ENCODE data around the gene LIME1. TPM values are rescaled to one million over a fixed set of nuclear protein-coding genes. Genes with fewer than 3 reads are reported as not detected.

Gene LIME1
- total and polyA plus RNA-seq, 7 donors: 1.7 to 5.1 (median 3.1) TPM

- peak in 3 of 4 donors; percentile 41 to 69 (median 67) for ATAC-seq
- DNase-seq: no peak
- intact Hi-C loops (cut with DNase I): no loop called here
- Histone ChIP-seq H3K27ac (no peak overlapping the region), H3K4me3 (no peak overlapping the region), H3K27me3 (ENCODE audit: insufficient read depth in 3 of 3, low read length in 2 of 3) (no peaks in the 10 kb centered on the region), H3K9me3 (no peaks in the 10 kb centered on the region), H3K4me1 (no peaks in the 10 kb centered on the region), H3K36me3 (ENCODE audit: insufficient read depth in 1 of 2, low read depth in 1 of 2) (peaks cover 0 to 6% of the 10 kb centered on the region in 2 donors)
- WGBS, 3 donors: 70 to 80% (median 78%) methylated on average over 7 of the region's 7 CpGs
- no peak for TF ChIP-seq CTCF (IDR thresholded peaks at IDR 0.05)
Measured at GRCh38 chr20:63765902-63766301, 29.4 kb downstream of the LIME1 start.

DNA sequence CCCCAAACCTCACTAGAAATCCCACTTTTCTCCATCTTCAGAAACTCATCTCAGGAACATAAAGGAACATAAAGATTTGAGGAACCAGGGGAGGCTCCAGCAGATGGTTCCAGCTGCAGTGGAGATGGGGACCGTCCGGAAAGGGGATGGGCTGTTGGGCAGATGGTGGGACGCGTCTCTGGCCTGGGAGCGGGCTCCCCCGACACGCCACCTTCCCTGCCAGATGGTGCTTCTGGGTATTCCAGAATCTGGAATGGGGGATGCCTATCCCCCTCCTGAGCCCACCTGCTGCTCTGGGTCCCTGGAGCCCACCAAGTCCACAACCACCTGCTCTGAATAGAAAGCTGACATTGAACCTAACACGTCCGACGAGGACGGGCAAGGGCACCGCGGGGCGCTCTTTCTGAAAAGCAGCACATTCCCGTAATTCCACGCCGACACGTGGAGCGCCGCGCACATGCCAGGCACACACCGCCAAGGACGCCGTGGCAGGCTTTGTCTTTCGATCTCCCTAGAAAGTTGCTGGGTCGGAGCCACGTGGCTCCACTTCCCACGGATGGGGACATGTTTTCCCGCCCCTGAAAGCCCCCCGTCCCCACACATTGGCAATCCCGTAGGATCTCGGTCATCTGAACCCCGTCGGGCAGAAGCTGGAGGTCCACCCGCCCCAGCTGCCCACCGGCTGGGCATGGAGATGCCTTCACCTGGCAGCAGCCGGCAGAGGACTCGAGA is 30.4 kb downstream of the LIME1 start:
- ATAC-seq: peak in 1 of 4 donors; percentile 28
- 44 to 63% (median 51%) methylated on average over 38 of the region's 38 CpGs for WGBS, 3 donors
- Histone ChIP-seq H3K27me3 (ENCODE audit: insufficient read depth in 3 of 3, low read length in 2 of 3) (no peaks in the 10 kb centered on the region), H3K4me3 (no peak overlapping the region), H3K9me3 (no peaks in the 10 kb centered on the region), H3K36me3 (ENCODE audit: insufficient read depth in 1 of 2, low read depth in 1 of 2) (peaks cover 0 to 6% of the 10 kb centered on the region in 2 donors), H3K4me1 (no peaks in the 10 kb centered on the region), H3K27ac (no peak overlapping the region)
- TF ChIP-seq CTCF (IDR thresholded peaks at IDR 0.05): no peak
- intact Hi-C loops (cut with DNase I): no loop called here
- DNase-seq: no peak

DNA sequence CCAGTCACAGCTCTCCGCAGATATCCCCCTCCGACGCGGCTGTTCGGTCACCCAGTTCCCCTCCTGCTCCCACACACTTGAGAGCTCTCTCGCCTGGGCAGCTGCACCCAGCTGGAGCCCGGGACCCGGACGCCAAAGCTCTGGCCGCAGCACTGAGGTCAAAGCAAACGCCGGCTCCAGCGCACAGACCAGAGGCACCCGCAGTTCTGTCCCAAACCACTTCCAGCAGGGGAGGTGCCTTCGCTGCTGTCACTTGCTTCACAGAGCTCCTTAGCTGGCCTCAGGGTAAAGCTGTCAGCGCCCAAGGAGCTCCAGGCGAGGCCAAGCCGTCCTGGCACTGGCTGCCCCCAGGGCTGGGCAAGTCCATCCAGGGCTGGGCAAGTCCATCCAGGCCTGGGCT is 31.0 kb downstream of the LIME1 start:
- intact Hi-C loops (cut with DNase I): no loop called here
- no peak for DNase-seq
- H3K4me3 ChIP-seq: no peak overlapping the region
- H3K36me3 ChIP-seq (ENCODE audit: insufficient read depth in 1 of 2, low read depth in 1 of 2): peaks cover 0 to 6% of the 10 kb centered on the region in 2 donors
- H3K9me3 ChIP-seq: no peaks in the 10 kb centered on the region
- H3K27ac ChIP-seq: no peak overlapping the region
- no peaks in the 10 kb centered on the region for H3K4me1 ChIP-seq
- WGBS, 3 donors: 47 to 55% (median 49%) methylated on average over 18 of the region's 18 CpGs
- TF ChIP-seq CTCF (IDR thresholded peaks at IDR 0.05): no peak
- peak; percentile 25 to 69 (median 44) for ATAC-seq
- H3K27me3 ChIP-seq (ENCODE audit: insufficient read depth in 3 of 3, low read length in 2 of 3): no peaks in the 10 kb centered on the region

- H3K4me3 ChIP-seq: no peak overlapping the region
- no peaks in the 10 kb centered on the region for H3K9me3 ChIP-seq
- H3K4me1 ChIP-seq: no peaks in the 10 kb centered on the region
- no peak for ATAC-seq
- no peaks in the 10 kb centered on the region for H3K27me3 ChIP-seq (ENCODE audit: insufficient read depth in 3 of 3, low read length in 2 of 3)
- no peak for TF ChIP-seq CTCF (IDR thresholded peaks at IDR 0.05)
- intact Hi-C loops (cut with DNase I): no loop called here
- no peak overlapping the region for H3K27ac ChIP-seq
- WGBS, 3 donors: 76 to 86% (median 85%) methylated on average over 7 of the region's 7 CpGs
- H3K36me3 ChIP-seq (ENCODE audit: insufficient read depth in 1 of 2, low read depth in 1 of 2): peaks cover 0 to 6% of the 10 kb centered on the region in 2 donors
- DNase-seq: no peak
Measured at GRCh38 chr20:63767886-63768285, 31.4 kb downstream of the LIME1 start.
